ENCODE results near the gene ESR1. TPM values are rescaled to one million over a fixed set of nuclear protein-coding genes. Genes with fewer than 3 reads are reported as not detected.
"Not testable (repeated sequence)": the region's sequence is repeated elsewhere in the genome, so short reads cannot be mapped to it uniquely, and the experiment has no call there.

The ESR1 gene
- polyA plus RNA-seq, 3 donors = 0.84 to 2.2 (median 2.0) TPM

DNA sequence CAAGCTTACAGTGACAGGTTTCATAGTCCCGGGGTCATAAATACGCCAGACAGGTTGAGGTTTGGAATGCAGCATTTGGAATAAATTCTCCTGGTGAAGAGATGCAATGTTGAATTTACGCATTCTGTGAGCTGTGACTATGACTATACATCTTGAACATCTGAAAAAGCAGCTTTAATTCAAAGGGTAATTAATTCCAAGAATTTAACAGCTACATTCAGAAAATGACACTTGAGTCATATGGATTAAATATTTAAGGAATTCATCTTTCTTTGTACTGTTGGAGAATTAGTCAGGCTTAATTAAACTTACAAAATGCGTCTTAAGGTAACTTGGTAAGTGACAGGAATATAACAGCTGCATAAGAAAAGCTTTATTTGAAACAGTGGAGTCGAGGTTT is 74.7 kb downstream of the ESR1 start:
- no peak for DNase-seq

DNA sequence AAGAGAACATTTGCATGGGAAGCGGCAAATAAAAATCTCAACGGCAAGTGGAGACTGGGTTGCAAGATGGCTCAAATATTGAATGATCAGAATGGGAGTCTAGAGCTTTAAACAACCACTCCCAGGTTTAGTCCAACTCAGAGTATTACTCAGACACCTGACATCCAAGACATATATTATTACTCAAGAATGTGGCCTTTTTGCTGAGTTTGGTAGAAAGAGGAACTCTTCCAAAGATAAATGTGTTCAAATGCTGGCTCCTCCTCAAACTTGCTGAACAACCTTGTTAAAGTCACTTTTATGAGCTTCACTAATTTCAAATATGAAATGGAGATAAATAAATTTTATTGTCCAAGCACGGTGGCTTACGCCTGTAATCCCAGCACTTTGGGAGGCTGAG is 77.8 kb downstream of the ESR1 start:
- DNase-seq = no peak

DNA sequence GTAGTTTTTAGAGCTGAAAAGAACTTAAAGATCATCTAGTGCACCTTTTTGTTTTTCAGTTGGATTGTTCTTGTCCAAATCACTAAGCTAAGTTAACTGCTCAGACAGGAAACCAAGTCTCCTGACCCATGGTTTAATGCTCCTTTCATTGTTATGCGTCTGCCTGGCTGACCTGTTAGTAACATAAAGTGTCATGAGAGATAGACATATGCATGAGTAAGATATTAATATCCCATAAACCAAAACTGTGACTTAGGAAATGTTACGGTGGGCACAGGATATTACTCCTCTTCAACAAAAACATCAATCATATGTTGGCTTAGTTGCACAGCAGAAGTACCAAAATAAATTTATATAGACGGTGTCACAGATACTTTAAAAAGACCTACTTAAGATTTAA is 84.0 kb downstream of the ESR1 start:
- no peak for DNase-seq

DNA sequence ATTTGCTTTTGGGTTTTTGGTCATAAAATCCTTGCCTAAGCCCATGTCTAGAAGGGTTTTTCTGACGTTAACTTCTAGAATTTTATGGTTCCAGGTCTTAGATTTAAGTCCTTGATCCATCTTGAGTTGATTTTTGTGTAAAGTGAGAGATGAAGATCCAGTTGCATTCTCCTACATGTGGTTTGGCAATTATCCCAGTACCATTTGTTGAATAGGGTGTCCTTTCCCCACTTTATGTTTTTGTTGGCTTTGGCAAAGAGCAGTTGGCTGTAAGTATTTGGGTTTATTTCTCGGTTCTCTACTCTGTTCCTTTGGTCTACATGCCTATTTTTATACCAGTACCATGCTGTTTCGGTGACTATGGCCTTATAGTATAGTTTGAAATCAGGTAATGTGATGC is 86.9 kb downstream of the ESR1 start:
- not testable (repeated sequence) for DNase-seq

DNA sequence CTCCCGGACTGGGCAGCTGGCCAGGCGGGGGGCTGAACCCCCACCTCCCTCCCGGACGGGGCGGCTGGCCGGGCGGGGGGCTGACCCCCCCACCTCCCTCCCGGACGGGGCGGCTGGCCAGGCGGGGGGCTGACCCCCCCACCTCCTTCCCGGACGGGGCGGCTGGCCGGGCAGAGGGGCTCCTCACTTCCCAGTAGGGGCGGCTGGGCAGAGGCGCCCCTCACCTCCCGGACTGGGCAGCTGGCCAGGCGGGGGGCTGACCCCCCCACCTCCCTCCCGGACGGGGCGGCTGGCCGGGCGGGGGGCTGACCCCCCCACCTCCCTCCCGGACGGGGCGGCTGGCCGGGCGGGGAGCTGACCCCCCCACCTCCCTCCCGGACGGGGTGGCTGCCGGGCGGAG is 91.7 kb downstream of the ESR1 start:
- not testable (repeated sequence) for DNase-seq

DNA sequence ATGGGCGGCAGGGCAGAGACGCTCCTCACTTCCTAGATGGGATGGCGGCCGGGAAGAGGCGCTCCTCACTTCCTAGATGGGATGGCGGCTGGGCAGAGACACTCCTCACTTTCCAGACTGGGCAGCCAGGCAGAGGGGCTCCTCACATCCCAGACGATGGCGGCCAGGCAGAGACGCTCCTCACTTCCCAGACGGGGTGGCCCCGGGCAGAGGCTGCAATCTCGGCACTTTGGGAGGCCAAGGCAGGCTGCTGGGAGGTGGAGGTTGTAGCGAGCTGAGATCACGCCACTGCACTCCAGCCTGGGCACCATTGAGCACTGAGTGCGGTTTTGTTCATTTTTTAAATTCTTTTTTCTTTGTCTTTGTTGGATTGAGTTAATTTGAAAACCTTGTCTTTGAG is 92.3 kb downstream of the ESR1 start:
- DNase-seq = not testable (repeated sequence)

DNA sequence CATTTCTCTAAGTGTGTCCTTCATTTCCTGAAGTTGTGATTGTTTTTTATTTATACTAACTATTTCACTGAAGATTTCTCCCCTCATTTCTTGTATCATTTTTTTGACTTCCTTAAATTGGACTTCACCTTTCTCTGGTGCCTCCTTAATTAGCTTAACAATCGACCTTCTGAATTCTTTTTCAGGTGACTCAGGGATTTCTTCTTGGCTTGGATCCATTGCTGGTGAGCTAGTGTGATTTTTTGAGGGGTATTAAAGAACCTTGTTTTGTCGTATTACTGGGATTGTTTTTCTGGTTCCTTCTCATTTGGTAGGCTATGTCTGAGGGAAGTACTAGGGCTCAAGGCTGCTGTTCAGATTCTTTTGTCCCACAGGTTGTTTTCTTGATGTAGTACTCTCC is 92.8 kb downstream of the ESR1 start:
- no peak for DNase-seq

DNA sequence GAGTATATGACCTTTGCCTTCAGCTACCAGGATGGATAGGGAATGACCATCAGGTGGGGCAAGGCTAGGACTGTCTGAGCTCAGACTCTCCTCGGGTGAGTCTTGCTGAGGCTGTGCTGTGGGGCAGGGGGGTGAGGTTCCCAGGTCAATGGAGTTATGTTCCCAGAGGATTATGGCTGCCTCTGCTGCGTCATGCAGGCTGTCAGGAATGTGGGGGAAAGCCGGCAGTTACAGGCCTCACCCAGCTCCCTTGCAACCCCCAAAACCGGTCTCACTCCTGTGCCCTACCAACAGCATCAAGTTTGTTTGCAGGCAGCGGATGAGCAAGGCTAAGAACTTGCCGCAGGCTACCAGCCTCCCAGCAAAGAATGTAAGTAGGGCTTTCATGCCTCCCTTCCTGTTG is 93.5 kb downstream of the ESR1 start:
- no peak for DNase-seq

DNA sequence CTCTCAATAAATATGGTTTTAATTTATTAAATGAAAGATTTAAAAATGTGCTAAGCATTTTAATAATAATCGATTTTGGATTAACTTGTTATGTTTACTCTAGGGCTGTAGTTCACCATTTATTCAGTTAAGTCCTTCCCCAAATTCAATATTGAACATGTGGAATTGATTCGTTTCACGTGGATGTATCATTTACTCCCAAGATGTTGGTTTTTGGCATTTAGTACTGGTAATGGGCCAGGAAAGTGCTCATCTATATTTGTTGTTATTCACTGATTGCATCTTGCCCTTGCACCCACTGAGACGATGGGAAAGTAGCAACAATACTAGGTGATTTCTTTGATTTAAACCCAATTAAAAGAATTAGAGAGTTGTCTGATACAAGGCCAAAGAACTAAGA is 97.1 kb downstream of the ESR1 start:
- DNase-seq = no peak

DNA sequence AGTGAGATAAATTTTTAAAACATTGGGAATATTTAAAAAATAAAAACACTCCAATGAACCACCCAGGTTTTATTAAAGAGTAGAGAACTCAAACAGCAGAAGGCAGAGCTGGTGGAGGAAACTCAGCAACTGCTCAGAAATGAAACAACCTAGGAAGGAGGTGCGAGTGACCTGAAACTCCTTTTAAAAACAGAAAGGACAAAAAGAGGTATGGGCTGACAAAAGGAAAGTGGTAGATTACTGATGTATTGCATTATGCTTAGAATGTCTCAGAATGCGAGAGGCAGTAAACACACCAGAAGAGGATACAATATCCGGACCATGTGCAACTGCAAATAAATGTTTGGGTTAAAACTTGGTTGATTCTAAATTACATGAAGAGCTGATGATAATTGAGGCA is 97.6 kb downstream of the ESR1 start:
- no peak for DNase-seq

DNA sequence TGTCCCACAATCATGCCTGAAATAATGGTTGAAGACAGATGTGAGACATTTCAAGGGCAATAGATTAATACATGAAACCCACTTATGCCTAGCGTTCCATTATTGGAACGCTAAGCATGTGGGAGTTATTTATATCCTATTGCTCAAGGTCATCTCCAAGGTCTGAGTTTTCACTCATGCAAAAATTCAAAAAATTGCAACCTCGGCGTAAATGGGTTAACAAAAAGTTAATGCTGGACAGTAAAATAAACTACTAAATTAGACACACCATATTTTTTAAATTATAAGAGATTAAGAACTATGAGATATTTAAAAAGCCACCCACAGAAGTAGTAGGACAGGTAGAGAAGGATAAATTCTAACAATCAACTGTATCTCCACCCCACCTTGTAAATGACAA is 98.4 kb downstream of the ESR1 start:
- DNase-seq = no peak

DNA sequence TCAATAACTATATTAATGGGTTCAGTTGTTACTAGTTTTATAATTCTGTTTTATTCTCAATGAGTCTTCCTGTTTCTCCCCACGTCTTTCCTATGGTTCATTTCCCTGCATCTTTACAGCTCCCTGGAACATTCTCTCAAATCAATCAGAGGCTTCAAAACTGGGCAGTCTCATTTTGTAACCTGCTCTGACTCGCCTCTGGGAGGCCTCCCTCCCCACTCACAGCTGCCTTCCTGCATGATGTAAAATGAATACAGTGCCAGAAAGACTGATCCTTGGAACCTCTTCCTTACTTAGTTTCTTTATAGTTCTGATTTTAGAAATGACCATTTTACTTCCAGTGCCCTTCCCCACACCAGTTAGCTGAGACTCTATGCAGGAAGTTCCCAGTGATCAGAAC is 103.9 kb downstream of the ESR1 start:
- DNase-seq = no peak

DNA sequence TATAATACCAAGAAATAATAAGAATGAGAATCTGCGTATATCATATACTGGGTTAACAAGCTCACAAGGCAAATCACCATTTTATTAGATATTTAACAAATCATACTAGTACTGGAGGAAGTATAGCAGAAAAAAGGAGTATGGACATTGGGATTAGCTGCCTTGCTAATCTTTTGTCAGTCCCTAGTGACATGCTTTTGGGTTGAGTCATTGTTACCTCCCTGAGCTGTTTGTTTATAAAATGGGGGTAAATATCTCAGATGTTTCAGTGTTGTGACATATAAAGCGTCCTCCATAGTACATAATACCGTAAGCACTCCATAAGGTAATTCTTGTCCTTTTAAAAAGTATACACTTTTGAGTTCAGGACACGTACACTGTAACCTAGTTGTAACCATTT is 107.0 kb downstream of the ESR1 start:
- DNase-seq = no peak

DNA sequence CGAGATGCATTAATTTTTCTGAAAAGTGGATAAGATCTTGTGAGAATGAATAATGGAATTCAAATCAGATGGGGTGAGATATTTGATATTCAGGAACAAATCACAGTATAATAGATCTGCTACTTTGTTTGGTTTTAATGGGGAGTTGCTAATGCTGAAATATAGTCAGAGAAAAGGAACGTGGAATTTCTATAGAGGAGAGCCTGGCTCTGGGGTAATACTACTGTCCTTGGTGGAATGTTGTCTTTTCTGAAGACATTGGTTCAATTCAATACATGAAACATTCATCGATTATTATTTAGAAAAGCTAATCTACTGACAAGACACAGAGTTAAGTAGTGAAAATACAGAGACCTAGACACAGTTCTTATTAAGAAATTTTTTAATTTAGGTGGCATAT is 108.6 kb downstream of the ESR1 start:
- DNase-seq = no peak

DNA sequence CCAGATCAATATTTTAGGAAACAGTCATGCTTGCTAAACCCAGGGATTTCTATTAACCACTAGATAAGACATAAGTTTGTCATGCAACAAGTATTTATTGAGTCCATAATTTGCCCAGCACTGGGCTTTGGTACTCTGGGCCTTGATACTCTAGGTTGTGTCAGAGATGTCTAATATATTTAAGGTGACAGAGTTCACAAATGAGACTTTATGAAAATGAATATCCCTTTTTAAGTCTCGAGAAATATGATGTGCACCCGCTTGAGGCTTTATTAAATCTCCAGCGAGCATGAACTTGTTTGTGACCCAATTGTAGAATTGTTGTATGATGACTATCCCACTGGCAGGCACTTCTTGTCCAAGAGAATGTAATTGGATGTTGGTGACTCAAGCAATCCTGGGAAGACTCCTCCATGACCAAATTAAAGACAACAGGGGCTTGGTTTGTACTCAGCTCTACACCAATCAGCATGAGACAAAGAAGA is 109.2 kb downstream of the ESR1 start:
- DNase-seq = no peak

DNA sequence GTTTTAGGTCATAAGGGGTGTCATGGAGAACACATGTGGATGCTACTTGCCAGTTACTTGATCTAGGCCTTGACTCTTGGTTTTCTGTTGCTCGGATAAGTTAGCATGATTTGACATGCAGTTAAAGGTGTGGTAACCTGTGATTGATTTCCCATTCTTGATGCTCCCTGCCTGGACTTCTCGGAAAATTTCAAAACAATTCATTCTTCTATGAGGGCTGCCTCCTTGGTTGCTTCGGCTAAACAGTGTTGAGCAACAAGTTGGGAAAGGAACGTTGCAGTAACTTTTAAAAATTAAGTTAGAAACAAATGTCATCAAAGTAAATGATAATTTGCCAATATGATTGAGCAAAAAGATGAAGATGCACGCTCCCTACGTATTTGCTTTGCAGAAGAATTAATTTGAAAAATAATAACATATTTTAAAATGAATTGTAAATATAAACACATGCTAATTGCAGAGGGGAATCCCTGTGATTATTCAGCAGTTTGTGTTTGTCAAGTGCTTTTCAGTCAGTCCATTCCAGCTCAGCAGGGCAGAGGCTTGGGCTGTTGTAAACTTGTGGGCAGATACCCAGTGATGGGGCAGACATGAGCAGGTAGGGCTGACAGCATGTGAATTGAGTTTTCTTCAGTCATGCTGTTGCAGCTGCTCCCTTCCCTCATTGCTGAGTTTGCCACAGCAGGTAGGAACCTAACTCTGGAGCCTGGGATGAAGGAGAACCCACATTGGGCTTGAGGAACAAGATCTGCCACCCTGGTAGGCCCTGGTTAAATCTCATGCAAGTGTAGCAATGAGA is 110.2 kb downstream of the ESR1 start:
- DNase-seq = no peak

DNA sequence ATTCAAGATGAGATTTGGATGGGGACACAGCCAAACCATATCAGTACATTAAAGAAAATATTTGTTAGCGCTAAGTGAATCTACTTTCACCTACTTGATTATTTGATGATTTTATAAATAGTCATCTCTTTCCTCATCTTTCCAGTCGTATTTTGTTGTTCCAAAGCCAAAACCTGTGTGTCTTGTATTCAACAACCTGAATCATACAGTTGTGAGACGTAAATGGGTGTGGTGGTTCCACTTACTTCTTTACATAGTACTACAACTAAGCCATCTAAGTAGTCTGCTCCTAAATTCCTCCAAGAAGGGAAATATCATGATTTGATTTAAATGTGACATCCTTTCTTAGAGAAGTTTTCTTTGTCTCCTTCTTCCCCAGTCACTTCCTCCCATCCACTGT is 132.8 kb downstream of the ESR1 start:
- DNase-seq = no peak

DNA sequence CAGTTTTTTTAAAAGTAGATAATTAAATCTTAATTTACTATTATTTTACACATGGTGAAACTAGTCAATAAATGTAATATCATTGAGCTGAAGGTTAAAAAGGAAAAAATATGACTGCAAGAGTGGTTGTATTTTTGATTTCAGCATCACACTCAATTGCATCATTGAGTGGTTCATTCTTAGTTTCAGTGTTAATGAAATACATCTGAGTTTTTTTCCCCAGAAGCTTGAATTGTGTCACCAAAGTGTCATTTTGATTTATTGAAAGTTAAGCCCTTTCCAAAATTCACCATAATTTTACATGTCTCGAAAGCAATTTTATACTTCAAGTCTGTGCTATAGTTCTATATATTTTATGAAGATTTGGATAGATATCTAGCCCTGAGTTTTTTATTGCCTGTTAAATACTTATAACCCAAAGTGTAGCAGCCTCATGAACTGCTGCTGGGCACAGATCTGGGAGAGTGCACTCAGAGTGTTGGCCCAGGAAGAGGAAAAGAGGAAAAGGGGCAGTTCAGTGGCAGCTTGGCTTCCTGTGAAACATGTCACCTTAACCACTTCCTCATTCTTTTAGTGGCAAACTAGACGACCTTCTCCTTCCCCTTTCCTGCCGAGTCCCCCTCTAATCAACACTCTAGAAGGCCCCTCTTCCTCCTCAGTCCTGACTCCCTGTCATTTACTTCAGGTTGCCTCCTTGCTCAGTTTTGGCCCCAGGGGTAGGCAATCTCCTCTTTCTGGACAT is 140.7 kb downstream of the ESR1 start:
- DNase-seq = no peak

DNA sequence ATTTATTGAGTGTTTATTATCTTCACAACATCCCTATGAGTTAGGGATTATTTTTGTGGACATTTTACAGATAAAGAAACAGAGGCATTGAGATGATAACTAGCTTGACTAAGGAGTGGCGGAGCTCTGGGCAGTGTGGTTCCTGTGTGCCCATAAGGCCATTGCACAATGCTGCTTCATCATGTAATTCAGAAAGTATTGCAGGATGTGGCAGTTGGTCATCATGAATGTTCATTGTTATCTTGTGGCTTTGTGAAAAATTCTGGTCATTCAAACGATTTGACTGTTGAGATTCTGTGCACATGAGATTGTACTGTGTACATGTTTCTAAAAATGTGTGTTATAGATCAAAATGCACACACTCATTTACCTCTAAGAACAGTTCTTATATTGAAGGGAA is 150.8 kb downstream of the ESR1 start:
- DNase-seq = no peak

DNA sequence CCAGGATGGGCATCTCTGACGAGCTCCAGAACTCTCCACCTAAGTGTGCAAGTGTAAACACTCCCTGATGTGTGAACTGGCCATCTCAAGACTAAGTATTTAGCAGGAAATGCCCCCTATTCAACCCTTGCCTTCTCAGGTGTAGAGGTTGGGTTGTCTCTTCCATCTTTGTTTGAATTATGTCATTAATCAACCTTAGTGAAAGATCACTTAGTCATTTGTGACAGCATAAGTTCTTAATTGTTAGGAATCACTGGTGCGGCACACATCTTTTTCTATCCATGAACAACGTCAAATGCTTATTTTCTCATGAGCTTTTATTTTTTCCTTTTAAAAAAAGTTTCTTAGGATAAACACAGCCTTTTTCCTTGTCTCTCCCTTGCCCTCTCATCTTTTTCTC is 151.6 kb downstream of the ESR1 start:
- DNase-seq = no peak

DNA sequence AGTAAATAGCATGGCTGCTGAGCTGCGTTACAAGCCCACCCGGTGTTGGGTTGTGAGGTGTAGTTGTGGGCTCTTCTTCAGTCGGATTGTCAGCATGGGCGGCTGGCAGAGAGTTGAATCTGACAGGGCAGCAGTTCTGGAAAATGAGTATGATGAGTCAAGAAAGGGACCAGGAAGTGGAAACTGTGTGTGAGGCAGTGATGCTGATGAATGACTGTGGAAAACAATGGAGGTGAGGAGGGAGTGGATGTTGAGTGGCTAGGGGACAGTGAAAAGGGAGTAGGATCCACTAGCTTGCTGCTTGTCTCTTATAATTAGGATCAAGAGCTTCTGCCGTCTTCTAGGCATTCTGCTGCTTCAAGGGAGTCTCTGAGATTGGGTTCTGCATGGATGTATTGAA is 154.3 kb downstream of the ESR1 start:
- DNase-seq = no peak

DNA sequence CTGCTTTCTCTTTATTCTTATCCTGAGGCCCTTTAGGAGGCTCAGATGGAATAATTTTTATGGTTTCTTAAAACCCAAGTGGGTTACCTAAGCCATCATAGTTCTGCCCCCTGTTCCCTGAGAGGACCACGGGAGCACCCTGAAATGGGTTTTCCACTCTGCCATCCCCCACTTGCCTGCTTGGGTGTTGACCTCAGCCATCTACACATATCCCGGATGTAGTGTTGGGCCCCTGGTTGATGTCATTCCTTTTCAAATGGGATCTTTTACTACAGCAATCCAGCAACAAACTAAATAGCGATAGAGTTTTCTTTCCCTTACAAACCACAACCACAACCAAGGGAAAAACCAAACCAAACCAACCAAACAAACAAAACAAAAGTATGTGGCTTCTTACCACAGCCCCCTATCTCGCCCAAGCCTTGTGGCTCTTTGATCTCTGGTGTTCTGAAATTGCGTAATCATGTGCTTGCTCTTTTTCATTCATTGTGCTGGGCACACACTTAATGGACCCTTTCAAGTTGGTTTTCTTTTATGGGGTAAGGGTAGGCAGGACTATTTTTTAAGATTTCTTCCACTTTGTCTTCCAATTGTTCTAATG is 154.9 kb downstream of the ESR1 start:
- DNase-seq = no peak

DNA sequence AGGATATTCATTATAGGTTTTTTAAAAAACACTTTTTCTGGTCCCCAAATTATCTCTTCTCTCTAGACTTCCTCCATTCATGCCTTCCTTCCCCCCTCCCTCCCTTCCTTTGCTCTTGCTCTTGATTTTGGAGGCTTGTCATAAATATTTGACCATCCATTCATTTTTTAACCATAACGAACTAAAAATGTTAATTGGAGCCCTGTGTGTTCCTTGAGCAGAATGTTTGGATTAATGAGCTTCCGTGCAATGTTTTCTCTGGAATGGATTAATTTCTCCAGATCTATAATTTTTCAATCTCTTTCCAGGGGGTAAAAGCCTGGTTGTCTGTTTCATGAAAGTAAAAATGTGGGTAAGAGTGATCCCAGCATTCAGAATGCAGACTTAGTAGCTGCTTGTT is 155.5 kb downstream of the ESR1 start:
- DNase-seq = no peak

All from renal pelvis (tissue), 4 donors.